GM06990 (cell line): ENCODE measurements around the gene GAB1.
"Not testable (repeated sequence)": the region's sequence is repeated elsewhere in the genome, so short reads cannot be mapped to it uniquely, and the experiment has no call there.

Experiments
- DNase-seq: peaks from one replicate; pipeline ENCODE4 v3.0.0-alpha.2; 2011; ENCODE audit not compliant: insufficient read length; ENCODE audit errors: extremely low read depth
- H3K27me3 ChIP-seq: replicated peaks from 2 replicates; pipeline ENCODE4 v1.6.0; 2011; ENCODE audit warnings: low read length; ENCODE audit not compliant: control insufficient read depth, insufficient read depth
- H3K36me3 ChIP-seq: 2 replicates; pipeline ENCODE4 v1.5.1; 2011; ENCODE audit warnings: low read length; ENCODE audit not compliant: control insufficient read depth, insufficient read depth
- H3K4me3 ChIP-seq: replicated peaks from 2 replicates; pipeline ENCODE4 v1.5.1; 2011; ENCODE audit warnings: low read depth, mild to moderate bottlenecking, control low read depth, low read length
- CTCF ChIP-seq: IDR thresholded peaks from 2 replicates; pipeline ENCODE4 v1.5.1; 2011; ENCODE audit warnings: low read length, control low read depth, mild to moderate bottlenecking, inconsistent platforms; ENCODE audit not compliant: insufficient read depth, poor library complexity, severe bottlenecking

GAB1 gene

GRCh38 chr4:143348233-143349077 is 11.8 kb downstream of the GAB1 start:
- Histone ChIP-seq H3K27me3 (no peaks in the 10 kb centered on the region; the same call in 1 of the 2 replicates), H3K4me3 (no peak overlapping the region), H3K36me3 (no peaks in the 10 kb centered on the region)
- no peak for TF ChIP-seq CTCF
- DNase-seq = no peak

DNA sequence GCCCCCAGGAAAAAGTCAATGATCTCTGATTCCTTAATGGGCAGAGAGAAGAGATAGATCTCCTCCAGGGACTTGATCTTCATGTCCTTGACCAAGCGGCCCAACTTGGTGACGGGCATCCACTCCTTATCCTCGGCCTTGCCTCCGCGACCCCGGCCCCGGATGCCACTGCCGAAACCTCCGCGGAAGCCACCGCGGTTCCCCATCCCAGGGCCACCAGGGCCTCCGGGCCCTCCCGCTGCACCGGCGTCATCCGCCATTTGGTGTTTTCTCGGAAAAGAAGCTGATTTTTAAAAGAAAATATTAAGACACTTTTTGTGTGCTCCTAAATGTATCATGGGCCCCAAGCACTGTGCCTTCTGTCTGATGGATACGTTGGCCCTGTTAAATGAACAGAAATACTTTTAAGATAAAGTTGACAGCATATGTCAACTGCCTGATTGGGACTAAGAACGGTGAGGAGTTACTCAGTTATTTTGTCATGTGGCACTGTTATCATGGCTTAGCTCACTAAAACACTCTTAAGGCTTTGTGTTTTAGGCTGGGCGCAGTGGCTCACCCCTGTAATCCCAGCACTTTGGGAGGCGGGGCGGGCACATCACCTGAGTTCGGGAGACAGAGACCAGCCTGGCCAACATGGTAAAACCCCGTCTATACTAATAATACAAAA is 13.3 kb downstream of the GAB1 start:
- DNase-seq, H3K4me3 ChIP-seq, H3K27me3 ChIP-seq, H3K36me3 ChIP-seq: not testable (repeated sequence)

- DNase-seq = no peak
- TF ChIP-seq CTCF = no peak
- Histone ChIP-seq H3K36me3 (no peaks in the 10 kb centered on the region), H3K27me3 (no peaks in the 10 kb centered on the region; the same call in 1 of the 2 replicates), H3K4me3 (no peak overlapping the region)
Observed at GRCh38 chr4:143351149-143351691, 14.5 kb downstream of the GAB1 start.

DNA sequence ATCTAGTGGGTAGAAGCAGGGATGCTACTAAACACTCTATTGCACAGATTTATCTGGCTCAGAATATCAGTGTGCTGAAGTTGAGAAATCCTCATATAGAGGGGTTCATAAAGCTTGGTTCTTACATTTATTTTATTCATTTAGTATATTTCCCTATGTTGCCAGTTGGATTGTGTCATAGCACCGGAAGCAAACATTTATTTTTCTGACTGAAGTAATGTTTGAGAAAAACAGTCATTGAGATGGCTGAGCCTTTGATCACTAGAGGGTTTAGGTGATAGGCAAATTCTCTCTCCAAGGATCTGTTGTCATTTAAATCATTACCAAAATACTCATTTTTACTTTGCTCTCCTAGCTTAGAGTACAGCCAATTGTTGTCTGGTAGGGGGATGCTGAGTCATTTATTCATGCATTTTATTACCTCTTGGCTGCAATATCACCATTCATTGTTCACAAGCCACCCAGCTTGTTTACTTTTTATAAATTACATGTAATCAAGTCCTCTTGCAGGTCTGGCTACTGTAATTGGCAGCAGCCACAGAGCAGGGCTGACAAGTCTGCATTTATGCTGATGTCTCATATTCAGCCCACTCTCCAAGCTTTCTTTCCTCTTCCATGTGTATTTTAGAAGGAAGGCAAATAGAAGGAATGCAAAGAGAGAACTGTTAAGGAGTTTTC is 15.2 kb downstream of the GAB1 start:
- TF ChIP-seq CTCF = no peak
- no peaks in the 10 kb centered on the region for H3K36me3 ChIP-seq
- DNase-seq = no peak
- H3K27me3 ChIP-seq = no peaks in the 10 kb centered on the region
- no peak overlapping the region for H3K4me3 ChIP-seq

DNA sequence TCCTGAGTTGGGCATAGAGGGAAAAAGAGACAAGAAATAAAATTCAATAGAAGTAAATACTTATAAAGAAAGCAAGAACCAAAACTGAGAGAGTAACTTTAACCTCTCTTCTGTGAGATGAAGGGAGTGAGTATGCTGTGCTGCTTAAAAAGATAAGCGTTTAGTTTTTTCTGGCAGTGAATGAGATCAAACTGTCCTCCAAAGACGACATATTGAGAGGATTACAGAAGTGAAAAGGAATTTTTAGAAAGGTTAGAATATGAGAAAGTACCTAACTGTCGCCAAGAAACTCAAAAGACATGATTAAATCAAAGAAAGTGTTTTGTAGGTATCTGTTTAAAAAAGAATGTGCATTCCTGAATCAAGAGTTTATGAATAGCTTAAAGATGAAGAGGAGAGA is 16.0 kb downstream of the GAB1 start:
- Histone ChIP-seq H3K4me3 (no peak overlapping the region), H3K27me3 (no peaks in the 10 kb centered on the region), H3K36me3 (no peaks in the 10 kb centered on the region)
- TF ChIP-seq CTCF = no peak
- no peak for DNase-seq

DNA sequence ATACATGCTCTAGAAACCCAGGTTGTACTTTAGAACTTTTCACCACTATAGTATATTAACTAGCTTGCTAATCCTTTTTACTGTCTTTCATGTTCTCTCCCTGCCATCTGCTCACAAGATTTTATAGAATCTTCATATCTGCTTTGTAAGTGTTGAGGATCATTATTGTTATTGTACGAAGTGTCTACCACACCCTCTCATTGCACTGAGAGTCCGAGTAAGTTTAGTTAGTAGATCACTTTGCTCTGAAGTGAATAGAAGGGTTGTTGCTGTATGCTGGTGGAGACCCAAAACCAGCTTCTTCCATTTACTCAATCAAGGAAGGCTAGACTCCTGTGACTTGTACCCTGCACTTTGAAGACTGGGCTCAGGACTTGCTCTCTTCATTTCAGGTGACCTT is 17.1 kb downstream of the GAB1 start:
- DNase-seq = no peak
- TF ChIP-seq CTCF = no peak
- no peak overlapping the region for H3K4me3 ChIP-seq
- H3K36me3 ChIP-seq = no peaks in the 10 kb centered on the region
- H3K27me3 ChIP-seq = no peaks in the 10 kb centered on the region
